Adrenal gland (tissue), 5 donors: ENCODE data around the gene RASD1.

Source experiments
- CTCF ChIP-seq, 6 experiments: fragments of 450-650 bp in 4 of 6; fragments of 200-600 bp in 2 of 6; sonication (generic) in 1 of 6; IDR thresholded peaks; 1 replicate in 5 of 6; 2 replicates in 1 of 6; pipeline versions ENCODE4 v1.5.1 to v1.8.0; 2016 to 2021; ENCODE audit warnings: antibody characterized with exemption in 6 of 6, mild to moderate bottlenecking in 2 of 6, moderate library complexity in 1 of 6
- POLR2A ChIP-seq, 2 donors: fragments of 450-650 bp; IDR thresholded peaks; one replicate each; pipeline ENCODE4 v1.6.1; 2017; ENCODE audit warnings: antibody characterized with exemption in 2 of 2, mild to moderate bottlenecking in 2 of 2, moderate library complexity in 1 of 2
- donor health status: DM: no; HTN: no; CAD: no.

- TF ChIP-seq CTCF (IDR thresholded peaks at IDR 0.05) = no peak
- no peak for TF ChIP-seq POLR2A (IDR thresholded peaks at IDR 0.05)
Measured at GRCh38 chr17:17540278-17540906, 44.2 kb upstream of the RASD1 start.
